ENCODE results near the gene SPOCD1. TPM values are rescaled to one million over a fixed set of nuclear protein-coding genes. Genes with fewer than 3 reads are reported as not detected.
A peak's percentile ranks its signal among the peaks of the same experiment; 100 is the strongest.

Gene SPOCD1
- total and polyA plus RNA-seq, 2 of the 4 experiments (the other 2 are of a cell fraction), result 59.7 to 132 TPM

DNA sequence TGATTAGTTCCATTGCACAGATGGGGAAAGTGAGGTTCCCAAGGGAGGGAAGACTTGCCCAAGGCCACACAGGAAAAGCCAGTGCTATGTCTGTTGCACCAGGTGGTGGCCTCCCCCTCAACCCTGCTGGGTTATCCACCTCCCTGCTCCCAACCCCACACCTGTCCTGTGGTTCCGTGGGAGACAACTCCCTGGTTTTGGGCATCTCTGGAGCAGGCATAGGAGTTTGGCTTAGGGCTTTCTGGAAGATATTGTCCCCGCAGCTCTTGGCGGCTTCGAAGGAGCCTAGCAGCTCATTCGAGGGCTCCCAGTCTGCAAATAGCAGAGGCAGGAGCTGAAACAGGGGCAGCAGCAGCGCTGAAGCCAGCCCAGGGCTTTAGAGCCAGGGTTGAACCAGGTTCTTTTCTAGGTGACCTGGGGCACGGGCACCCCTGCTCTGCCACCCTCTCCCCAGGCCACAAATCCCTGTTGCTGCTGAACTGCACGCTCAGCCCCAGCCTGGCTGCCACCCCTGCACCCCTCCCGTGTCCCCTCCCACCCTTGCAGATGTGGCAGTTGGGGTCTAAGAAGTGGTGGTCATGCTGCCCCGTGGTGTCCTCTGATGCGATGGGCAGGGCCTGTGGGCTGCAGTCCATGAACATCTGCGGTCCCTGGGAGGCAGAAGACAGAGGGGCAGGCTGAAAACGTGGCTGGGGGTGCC, 22.1 kb downstream of the SPOCD1 start:
- H3K23ac ChIP-seq (ENCODE audit: low read depth, low read length), result no peak overlapping the region
- H3K79me1 ChIP-seq (ENCODE audit: low read depth in 1 of 2, low read length in 2 of 2), result peaks cover 11 to 45% of the 10 kb centered on the region in 2 experiments; a peak in 2 of 4 replicates
- H3K9me1 ChIP-seq (ENCODE audit: insufficient read depth, low read length), result peaks cover 18% of the 10 kb centered on the region
- H4K8ac ChIP-seq (ENCODE audit: low read depth in 2 of 2, low read length in 2 of 2), result no peak overlapping the region
- no peak overlapping the region for H3K4ac ChIP-seq (ENCODE audit: low read depth, low read length)
- no peaks in the 10 kb centered on the region for H3K9me3 ChIP-seq (ENCODE audit: control insufficient read depth, insufficient read depth, low read length)
- peaks cover 25% of the 10 kb centered on the region for H3K4me1 ChIP-seq (ENCODE audit: control insufficient read depth, insufficient read depth, low read length)
- DNase-seq (no peak), ATAC-seq (ENCODE audit: low read depth) (no peak)
- no peak overlapping the region for H3K4me3 ChIP-seq (ENCODE audit: insufficient read depth, low read depth, low read length)
- no peak overlapping the region for H3K18ac ChIP-seq (ENCODE audit: low read depth, low read length)
- H4K5ac ChIP-seq (ENCODE audit: low read depth, low read length), result no peak overlapping the region
- ChIA-PET POLR2A (ENCODE audit: unreplicated experiment) (no interaction called here), CTCF (no interaction called here)
- WGBS, 2 experiments (ENCODE audit: extremely low coverage in 2 of 2, insufficient read length in 1 of 2), result 96% methylated on average over 4 of the region's 13 CpGs; no CpG with 5 or more reads in 1 of the 2 experiments
- TF ChIP-seq MAFK (IDR thresholded peaks at IDR 0.05; ENCODE audit: low read depth, low read length) (no peak), RAD21 (IDR thresholded peaks at IDR 0.05; ENCODE audit: low read length) (no peak), CEBPB (IDR thresholded peaks at IDR 0.05; ENCODE audit: low read depth, low read length) (no peak), RCOR1 (IDR thresholded peaks at IDR 0.05; ENCODE audit: insufficient replicate concordance, low read length) (no peak), FOS (IDR thresholded peaks at IDR 0.05; ENCODE audit: low read depth, low read length) (no peak), SMC3 (IDR thresholded peaks at IDR 0.05; ENCODE audit: low read depth, low read length) (no peak), MXI1 (IDR thresholded peaks at IDR 0.05; ENCODE audit: borderline replicate concordance, low read depth, low read length) (no peak), POLR2A (IDR thresholded peaks at IDR 0.05; ENCODE audit: low read depth, low read length) (no peak), MAZ (IDR thresholded peaks at IDR 0.05; ENCODE audit: borderline replicate concordance, low read depth, low read length) (no peak), CHD1 (IDR thresholded peaks at IDR 0.05; ENCODE audit: low read depth, low read length) (no peak)
- TF ChIP-seq, protein P1, sequence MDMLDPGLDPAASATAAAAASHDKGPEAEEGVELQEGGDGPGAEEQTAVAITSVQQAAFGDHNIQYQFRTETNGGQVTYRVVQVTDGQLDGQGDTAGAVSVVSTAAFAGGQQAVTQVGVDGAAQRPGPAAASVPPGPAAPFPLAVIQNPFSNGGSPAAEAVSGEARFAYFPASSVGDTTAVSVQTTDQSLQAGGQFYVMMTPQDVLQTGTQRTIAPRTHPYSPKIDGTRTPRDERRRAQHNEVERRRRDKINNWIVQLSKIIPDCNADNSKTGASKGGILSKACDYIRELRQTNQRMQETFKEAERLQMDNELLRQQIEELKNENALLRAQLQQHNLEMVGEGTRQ (IDR thresholded peaks at IDR 0.05; ENCODE audit: low read depth, low read length), result no peak
- TF ChIP-seq, protein P2, sequence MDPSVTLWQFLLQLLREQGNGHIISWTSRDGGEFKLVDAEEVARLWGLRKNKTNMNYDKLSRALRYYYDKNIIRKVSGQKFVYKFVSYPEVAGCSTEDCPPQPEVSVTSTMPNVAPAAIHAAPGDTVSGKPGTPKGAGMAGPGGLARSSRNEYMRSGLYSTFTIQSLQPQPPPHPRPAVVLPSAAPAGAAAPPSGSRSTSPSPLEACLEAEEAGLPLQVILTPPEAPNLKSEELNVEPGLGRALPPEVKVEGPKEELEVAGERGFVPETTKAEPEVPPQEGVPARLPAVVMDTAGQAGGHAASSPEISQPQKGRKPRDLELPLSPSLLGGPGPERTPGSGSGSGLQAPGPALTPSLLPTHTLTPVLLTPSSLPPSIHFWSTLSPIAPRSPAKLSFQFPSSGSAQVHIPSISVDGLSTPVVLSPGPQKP (IDR thresholded peaks at IDR 0.05; ENCODE audit: borderline replicate concordance, low read depth, low read length), result no peak
- TF ChIP-seq, protein P3, sequence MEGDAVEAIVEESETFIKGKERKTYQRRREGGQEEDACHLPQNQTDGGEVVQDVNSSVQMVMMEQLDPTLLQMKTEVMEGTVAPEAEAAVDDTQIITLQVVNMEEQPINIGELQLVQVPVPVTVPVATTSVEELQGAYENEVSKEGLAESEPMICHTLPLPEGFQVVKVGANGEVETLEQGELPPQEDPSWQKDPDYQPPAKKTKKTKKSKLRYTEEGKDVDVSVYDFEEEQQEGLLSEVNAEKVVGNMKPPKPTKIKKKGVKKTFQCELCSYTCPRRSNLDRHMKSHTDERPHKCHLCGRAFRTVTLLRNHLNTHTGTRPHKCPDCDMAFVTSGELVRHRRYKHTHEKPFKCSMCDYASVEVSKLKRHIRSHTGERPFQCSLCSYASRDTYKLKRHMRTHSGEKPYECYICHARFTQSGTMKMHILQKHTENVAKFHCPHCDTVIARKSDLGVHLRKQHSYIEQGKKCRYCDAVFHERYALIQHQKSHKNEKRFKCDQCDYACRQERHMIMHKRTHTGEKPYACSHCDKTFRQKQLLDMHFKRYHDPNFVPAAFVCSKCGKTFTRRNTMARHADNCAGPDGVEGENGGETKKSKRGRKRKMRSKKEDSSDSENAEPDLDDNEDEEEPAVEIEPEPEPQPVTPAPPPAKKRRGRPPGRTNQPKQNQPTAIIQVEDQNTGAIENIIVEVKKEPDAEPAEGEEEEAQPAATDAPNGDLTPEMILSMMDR (conservative IDR thresholded peaks at IDR 0.05; ENCODE audit: low read depth, low read length), result no peak
- H4K91ac ChIP-seq (ENCODE audit: insufficient read depth, low read depth, low read length), result no peak overlapping the region
- H2AFZ ChIP-seq (replicated peaks; ENCODE audit: low read length, poor library complexity), result no peak overlapping the region
- no peak overlapping the region for H2BK5ac ChIP-seq (ENCODE audit: low read depth, low read length, poor library complexity, severe bottlenecking)
- peaks cover 24% of the 10 kb centered on the region for H4K20me1 ChIP-seq (ENCODE audit: insufficient read depth, low read length)
- H3K36me3 ChIP-seq (ENCODE audit: control insufficient read depth, insufficient read depth, low read length), result peaks cover 1% of the 10 kb centered on the region; the same call in 1 of the 2 replicates
- H2AK9ac ChIP-seq (replicated peaks; ENCODE audit: low read depth, low read length, poor library complexity), result no peak overlapping the region
- no peak overlapping the region for H3K4me2 ChIP-seq (ENCODE audit: low read depth, low read length)
- H3K27ac ChIP-seq (ENCODE audit: insufficient read depth, low read length), result no peak overlapping the region
- no peak overlapping the region for H2BK20ac ChIP-seq (ENCODE audit: low read depth, low read length)
- no peak overlapping the region for H2BK15ac ChIP-seq (ENCODE audit: low read depth, low read length)
- no peaks in the 10 kb centered on the region for H3K27me3 ChIP-seq (ENCODE audit: control insufficient read depth, insufficient read depth, low read length)
- H2BK120ac ChIP-seq (ENCODE audit: low read depth, low read length), result no peak overlapping the region
- BruUV-seq (replicated peaks), result no TSS peak
- no peak overlapping the region for H3K14ac ChIP-seq (replicated peaks; ENCODE audit: low read depth, low read length)
- H2AK5ac ChIP-seq (ENCODE audit: low read depth, low read length), result 0 out of 2 replicates have a peak overlapping the region, but pooled peaks have one; percentile 4
- H3K56ac ChIP-seq (ENCODE audit: extremely low read depth, insufficient read depth, low read length), result no peak overlapping the region
- dilution Hi-C loops (cut with HindIII; ENCODE audit: low sequenced_read_pairs, unreplicated experiment), result no loop called here
- H3K9ac ChIP-seq (ENCODE audit: low read depth, low read length), result no peak overlapping the region
- intact Hi-C loops (cut with micrococcal nuclease), result loop anchor here (10.0 kb wide), 2 partner anchors 271 to 359 kb away; no protein-coding TSS in a partner anchor
- in situ Hi-C loops (cut with MboI; ENCODE audit: low sequenced_read_pairs), result no loop called here
